ENCODE results near the gene ST6GALNAC3.
"Not testable (repeated sequence)": the region's sequence is repeated elsewhere in the genome, so short reads cannot be mapped to it uniquely, and the experiment has no call there.

Gene ST6GALNAC3

GRCh38 chr1:76627498-76627897 lies 553.0 kb downstream of the ST6GALNAC3 start:
- no peak for DNase-seq (ENCODE audit: low read depth, low spot score)

GRCh38 chr1:76627901-76628300 lies 553.4 kb downstream of the ST6GALNAC3 start:
- no peak for DNase-seq (ENCODE audit: low read depth, low spot score)

DNA sequence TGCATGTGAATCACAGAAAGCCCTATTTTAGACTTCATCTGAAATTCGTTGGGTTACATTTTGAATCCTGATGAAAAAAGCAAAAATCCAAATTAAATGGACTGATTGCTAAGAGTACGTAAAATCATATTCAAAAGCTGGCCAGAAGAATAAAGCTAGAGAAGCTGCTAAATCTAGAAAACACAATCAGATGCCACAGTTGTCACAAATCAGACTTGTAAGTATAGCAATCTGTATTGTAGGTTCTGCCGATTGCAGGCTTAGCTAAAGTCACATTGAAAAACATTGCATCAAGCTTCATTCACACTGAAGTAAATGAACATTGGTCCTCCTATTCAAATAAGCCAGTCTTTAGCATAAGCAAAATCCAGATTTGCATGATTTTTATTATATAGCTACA lies 557.6 kb downstream of the ST6GALNAC3 start:
- no peak for DNase-seq (ENCODE audit: low read depth, low spot score)

DNA sequence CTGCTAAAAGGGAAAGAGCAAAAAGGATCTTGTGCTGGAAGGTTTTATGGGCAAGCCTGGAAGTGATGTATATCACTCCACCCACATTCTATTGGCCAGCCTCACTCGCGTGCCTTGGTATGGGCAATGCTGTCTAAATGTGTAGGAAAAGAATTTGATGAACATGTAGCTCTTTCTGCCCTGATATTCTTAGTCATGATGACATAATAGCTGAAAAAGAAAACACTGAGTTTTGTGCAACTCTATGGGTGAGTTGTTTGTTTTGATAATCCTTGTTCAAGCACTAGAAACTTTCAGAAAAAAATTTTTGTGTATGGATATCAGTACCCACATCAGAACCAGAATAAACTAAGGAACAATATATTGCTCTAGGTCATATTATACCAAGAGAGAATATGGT lies 561.2 kb downstream of the ST6GALNAC3 start:
- no peak for DNase-seq (ENCODE audit: low read depth, low spot score)

- no peak for DNase-seq (ENCODE audit: low read depth, low spot score)
Observed at GRCh38 chr1:76639181-76639580, 564.6 kb downstream of the ST6GALNAC3 start.

DNA sequence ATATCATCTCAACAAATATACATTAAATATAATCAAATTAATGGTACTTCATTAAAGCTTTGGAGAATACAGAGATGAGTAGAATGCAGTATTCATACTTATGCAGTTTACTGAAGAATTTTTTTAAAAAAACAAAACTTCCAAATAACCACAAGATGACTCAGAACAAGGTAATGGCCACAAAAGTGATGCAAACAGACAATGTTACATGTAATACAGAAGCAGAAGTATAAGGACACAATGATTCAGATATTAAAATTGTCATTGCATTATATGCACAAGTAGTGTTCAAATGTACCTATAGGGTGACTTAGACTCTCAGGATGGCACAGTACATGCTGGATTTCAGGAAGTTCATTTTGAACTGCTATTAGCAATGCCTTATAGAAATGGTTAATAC lies 565.5 kb downstream of the ST6GALNAC3 start:
- DNase-seq (ENCODE audit: low read depth, low spot score), result no peak

DNA sequence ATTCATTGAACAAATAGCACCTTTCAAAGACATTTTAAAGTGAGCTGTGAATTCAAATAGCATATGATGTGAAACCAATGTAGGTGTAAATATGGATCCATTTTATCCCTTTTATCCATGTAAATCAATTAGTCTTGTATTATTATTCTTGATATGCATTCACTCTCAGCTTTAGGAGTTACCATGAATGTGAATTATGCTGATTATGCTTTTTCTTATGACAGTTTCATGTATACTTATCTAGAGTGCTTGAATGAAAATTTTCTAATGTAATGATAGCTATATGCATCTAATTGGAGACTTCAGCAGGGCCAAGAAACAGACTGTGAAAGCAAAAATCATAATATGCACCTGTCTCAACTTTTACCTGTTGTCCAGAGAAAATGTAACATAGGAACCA lies 566.2 kb downstream of the ST6GALNAC3 start:
- no peak for DNase-seq (ENCODE audit: low read depth, low spot score)

DNA sequence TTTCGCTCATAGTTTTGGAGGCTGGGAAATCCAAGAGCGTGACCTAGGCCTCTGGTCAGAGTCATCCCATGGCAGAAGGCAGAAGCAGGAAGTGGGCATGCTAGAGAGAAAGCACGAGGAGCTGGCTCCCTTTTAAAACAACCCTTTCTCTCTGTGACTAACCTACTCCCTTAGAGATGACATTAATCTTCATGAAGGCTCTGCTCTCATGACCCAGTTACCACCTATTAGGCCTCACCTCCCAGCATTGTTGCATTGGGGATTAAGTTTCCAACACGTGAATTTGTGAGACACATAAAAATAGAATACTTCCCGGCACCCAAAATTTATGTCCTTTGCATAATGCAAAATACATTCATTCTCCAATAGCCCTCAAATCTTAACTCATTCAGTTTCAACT lies 569.6 kb downstream of the ST6GALNAC3 start:
- DNase-seq (ENCODE audit: low read depth, low spot score), result no peak

GRCh38 chr1:76652860-76653259 lies 578.3 kb downstream of the ST6GALNAC3 start:
- not testable (repeated sequence) for DNase-seq (ENCODE audit: low read depth, low spot score)

- no peak for DNase-seq (ENCODE audit: low read depth, low spot score)
Observed at GRCh38 chr1:76657623-76658022, 583.1 kb downstream of the ST6GALNAC3 start.

- DNase-seq (ENCODE audit: low read depth, low spot score), result no peak
Observed at GRCh38 chr1:76659171-76659940, 584.8 kb downstream of the ST6GALNAC3 start.

DNA sequence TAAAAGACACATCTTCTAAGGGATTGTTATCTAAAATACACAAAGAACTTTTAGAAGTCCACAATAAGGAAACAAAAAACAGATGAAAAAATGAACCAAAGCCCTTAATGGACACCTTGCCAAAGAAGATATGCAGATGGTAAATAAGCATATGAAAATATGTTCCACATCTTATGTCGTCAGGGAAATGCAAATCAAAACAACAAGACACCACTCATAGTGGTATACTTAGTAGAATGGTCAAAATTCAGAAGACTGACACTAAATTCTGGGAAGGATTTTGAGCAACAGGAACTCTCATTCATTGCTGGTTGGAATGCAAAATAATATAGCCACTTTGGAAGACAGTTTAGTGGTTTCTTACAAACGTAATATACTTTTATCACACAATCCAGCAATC lies 587.0 kb downstream of the ST6GALNAC3 start:
- DNase-seq (ENCODE audit: low read depth, low spot score), result no peak

DNA sequence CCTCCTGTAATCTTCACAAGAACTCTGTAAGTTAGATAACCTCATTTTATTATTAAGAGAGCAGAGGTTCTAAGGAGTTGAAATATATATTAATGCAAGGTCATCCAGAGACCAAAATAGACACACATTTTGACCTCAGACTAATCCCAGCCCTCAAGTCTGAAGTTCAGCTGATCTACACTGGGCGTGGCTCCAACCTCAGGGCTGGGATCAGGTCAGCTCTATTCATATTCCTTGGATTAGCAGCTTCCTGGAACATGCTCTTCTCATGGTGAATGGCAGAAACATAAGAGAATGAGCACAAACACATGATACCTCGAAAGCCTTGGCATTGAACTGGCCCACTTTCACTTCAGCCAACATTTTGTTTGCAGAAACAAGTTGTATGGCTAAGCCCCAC lies 592.0 kb downstream of the ST6GALNAC3 start:
- DNase-seq (ENCODE audit: low read depth, low spot score), result no peak

DNA sequence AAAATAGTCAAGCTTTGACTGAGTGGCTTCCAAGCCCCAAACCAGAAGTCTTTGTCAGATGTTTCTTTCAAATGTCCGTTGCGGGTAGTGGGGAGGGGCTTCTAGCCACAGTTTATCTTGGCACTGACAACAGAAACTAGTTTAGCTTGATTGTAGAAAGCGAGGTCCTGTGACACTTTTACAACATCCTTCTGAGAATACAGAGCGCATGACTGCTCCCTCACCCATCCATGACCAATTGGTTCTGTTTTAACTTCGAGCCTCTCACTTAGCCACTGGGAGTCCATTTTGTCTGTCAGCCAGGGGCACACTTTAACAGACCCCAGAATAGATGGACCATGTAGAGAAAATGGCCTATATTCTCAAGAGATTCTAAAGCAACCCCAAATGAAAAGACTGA lies 593.5 kb downstream of the ST6GALNAC3 start:
- DNase-seq (ENCODE audit: low read depth, low spot score), result peak; percentile 32

- no peak for DNase-seq (ENCODE audit: low read depth, low spot score)
Observed at GRCh38 chr1:76669131-76669530, 594.6 kb downstream of the ST6GALNAC3 start.

- no peak for DNase-seq (ENCODE audit: low read depth, low spot score)
Observed at GRCh38 chr1:76669624-76670315, 595.2 kb downstream of the ST6GALNAC3 start.

DNA sequence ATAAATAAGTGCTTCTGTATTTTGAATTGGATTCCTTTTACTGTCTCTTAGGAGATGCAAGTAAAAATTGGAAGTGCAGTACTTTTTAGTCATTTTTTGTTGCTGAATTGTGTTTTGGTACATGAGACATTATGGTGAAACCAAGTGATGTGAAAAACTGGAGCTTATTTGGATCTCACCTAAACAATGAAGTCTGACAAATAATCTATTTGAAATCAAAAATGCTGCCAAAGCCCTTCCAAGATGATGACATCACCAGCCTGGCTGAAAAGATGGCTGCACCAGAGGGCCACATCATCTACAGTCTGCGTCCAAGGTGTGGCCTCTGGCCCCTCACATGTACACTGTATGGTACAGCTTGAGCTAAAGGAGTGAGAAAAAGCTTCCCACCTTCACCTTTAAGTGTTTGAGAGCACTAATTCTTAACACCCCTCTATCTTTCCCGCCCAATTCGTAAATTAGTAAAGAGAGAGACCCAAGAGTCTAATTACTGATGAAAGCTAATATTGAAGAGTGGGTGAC lies 600.2 kb downstream of the ST6GALNAC3 start:
- no peak for DNase-seq (ENCODE audit: low read depth, low spot score)

GRCh38 chr1:76677416-76678405 lies 603.2 kb downstream of the ST6GALNAC3 start:
- no peak for DNase-seq (ENCODE audit: low read depth, low spot score)

DNA sequence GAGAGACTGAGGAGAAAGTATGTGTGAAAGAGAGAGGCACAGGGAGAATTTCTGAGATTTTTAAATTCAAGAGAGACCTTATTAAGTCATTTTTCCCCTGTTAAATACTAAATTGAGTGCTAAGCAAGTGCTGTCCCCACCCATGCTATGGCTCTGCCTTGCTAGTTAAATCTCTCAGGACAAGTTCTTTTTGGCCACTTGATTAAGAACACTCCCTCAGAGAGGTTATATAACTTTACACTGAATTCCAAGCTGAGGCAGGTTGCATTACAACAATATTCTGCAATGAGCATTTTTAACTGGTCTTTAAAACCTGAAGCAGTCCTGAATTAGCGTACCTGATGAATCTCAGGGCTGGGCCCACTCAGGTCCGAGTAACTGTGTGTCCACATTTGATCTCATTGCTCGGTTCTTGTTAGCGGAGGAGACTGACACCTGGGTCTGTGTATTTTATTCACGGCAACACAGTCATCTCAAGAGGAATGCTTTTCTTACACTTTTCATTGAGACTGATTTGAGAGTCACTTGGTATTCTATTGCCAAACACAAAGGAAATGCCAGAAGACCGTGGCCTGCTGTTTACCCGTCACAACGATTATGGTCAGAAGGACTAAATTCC lies 605.1 kb downstream of the ST6GALNAC3 start:
- no peak for DNase-seq (ENCODE audit: low read depth, low spot score)

DNA sequence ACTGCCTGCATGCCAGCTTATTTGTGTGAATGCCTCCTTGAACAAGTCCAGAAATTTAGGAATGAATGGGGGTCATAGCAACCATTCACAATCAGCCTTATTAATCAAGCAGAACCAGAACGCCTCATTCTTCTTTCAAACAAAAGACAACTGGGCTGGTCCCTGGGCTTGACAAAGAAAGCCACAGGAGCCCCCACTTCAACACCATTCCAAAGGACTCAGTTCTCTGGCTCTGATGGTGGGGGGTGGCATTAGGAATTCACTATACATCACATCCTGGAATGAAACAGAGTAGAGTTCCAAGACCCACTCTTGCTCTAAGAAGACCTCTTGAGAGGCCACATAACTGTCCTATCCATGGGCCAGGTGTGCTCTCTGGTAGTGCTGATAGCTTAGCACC lies 606.1 kb downstream of the ST6GALNAC3 start:
- DNase-seq (ENCODE audit: low read depth, low spot score), result no peak

GRCh38 chr1:76682138-76682537 lies 607.6 kb downstream of the ST6GALNAC3 start:
- peak; percentile 3 for DNase-seq (ENCODE audit: low read depth, low spot score)

Data from ELF-1 (cell line).